Thymus (tissue), 11 donors: ENCODE data around the gene RGS7BP. TPM values are rescaled to one million over a fixed set of nuclear protein-coding genes. Genes with fewer than 3 reads are reported as not detected.

Experiments
- DNase-seq, 9 donors: peaks; one replicate each; pipeline ENCODE4 v3.0.0-alpha.2; 2013; ENCODE audit warnings: low spot score in 9 of 9, low read depth in 6 of 9, missing footprints in 1 of 9
- H3K27ac ChIP-seq, 2 donors: one replicate each; pipeline ENCODE4 v1.5.1; 2013; ENCODE audit warnings: control low read depth in 1 of 2, low read depth in 1 of 2, low read length in 1 of 2, mild to moderate bottlenecking in 1 of 2, moderate library complexity in 1 of 2
- H3K27me3 ChIP-seq, 2 donors: one replicate each; pipeline ENCODE4 v1.5.1; 2013; ENCODE audit warnings: low read length in 1 of 2; ENCODE audit not compliant: control insufficient read depth in 2 of 2, insufficient read depth in 1 of 2
- H3K36me3 ChIP-seq, 2 donors: one replicate each; pipeline ENCODE4 v1.5.1; 2013; ENCODE audit warnings: low read length in 1 of 2, mild to moderate bottlenecking in 1 of 2, moderate library complexity in 1 of 2; ENCODE audit not compliant: control insufficient read depth in 2 of 2, insufficient read depth in 2 of 2
- H3K4me1 ChIP-seq, 2 donors: one replicate each; pipeline ENCODE4 v1.5.1; 2013; ENCODE audit warnings: low read length in 2 of 2; ENCODE audit not compliant: control insufficient read depth in 2 of 2, insufficient read depth in 2 of 2
- H3K4me3 ChIP-seq, 2 donors: one replicate each; pipeline ENCODE4 v1.5.1; 2013; ENCODE audit warnings: low read length in 2 of 2, control low read depth in 1 of 2, mild to moderate bottlenecking in 1 of 2
- H3K9me3 ChIP-seq, 2 donors: one replicate each; pipeline ENCODE4 v1.5.1; 2013; ENCODE audit warnings: low read length in 1 of 2, mild to moderate bottlenecking in 1 of 2; ENCODE audit not compliant: control insufficient read depth in 2 of 2, insufficient read depth in 1 of 2
- WGBS: extraction: QIAGEN DNeasy Blood & Tissue Kit; methylation state at CpG from one replicate; pipeline ENCODE4 v1.1.7; 2013; 5-methylcytosine and 5-hydroxymethylcytosine counted together
- polyA plus RNA-seq: library from polyadenylated mRNA; stranded (reverse); fragments of 200-250 nt; gene quantifications from one replicate; pipeline ENCODE4 v1.2.3, GENCODE V29; 2013
- total RNA-seq: library from RNA; stranded (reverse); fragments of 120-200 nt; gene quantifications from one replicate; pipeline ENCODE4 v1.2.4, GENCODE V29; 2013
- donor health status: healthy.

RGS7BP gene
- total and polyA plus RNA-seq, 2 donors = 0.09 to 0.14 TPM

- Histone ChIP-seq H3K9me3 (no peaks in the 10 kb centered on the region), H3K36me3 (no peaks in the 10 kb centered on the region), H3K27me3 (no peaks in the 10 kb centered on the region), H3K4me1 (no peaks in the 10 kb centered on the region), H3K27ac (no peak overlapping the region), H3K4me3 (no peak overlapping the region)
- DNase-seq = no peak
- WGBS = 88% methylated on average over 4 of the region's 4 CpGs
Measured at GRCh38 chr5:64603676-64604075, 97.9 kb downstream of the RGS7BP start.

- no peaks in the 10 kb centered on the region for H3K4me1 ChIP-seq
- H3K4me3 ChIP-seq = no peak overlapping the region
- H3K36me3 ChIP-seq = no peaks in the 10 kb centered on the region
- H3K27ac ChIP-seq = no peak overlapping the region
- H3K9me3 ChIP-seq = no peaks in the 10 kb centered on the region
- no peaks in the 10 kb centered on the region for H3K27me3 ChIP-seq
- WGBS = 96% methylated on average over 1 of the region's 1 CpG
- no peak for DNase-seq
Measured at GRCh38 chr5:64606926-64607325, 101.1 kb downstream of the RGS7BP start.

GRCh38 chr5:64612344-64612961 lies 106.6 kb downstream of the RGS7BP start:
- Histone ChIP-seq H3K9me3 (no peaks in the 10 kb centered on the region), H3K36me3 (no peaks in the 10 kb centered on the region), H3K4me1 (no peaks in the 10 kb centered on the region), H3K27me3 (no peaks in the 10 kb centered on the region), H3K4me3 (no peak overlapping the region), H3K27ac (no peak overlapping the region)
- 22% methylated on average over 5 of the region's 5 CpGs for WGBS
- peak in 3 of 9 donors; percentile 8 to 37 (median 10) for DNase-seq

GRCh38 chr5:64615895-64616294 lies 110.1 kb downstream of the RGS7BP start:
- H3K9me3 ChIP-seq = no peaks in the 10 kb centered on the region
- no peak overlapping the region for H3K4me3 ChIP-seq
- 82% methylated on average over 3 of the region's 3 CpGs for WGBS
- no peaks in the 10 kb centered on the region for H3K4me1 ChIP-seq
- DNase-seq = no peak
- no peaks in the 10 kb centered on the region for H3K36me3 ChIP-seq
- no peaks in the 10 kb centered on the region for H3K27me3 ChIP-seq
- no peak overlapping the region for H3K27ac ChIP-seq

- no peaks in the 10 kb centered on the region for H3K9me3 ChIP-seq
- no peaks in the 10 kb centered on the region for H3K36me3 ChIP-seq
- no peak for DNase-seq
- WGBS = 97% methylated on average over 3 of the region's 3 CpGs
- no peak overlapping the region for H3K27ac ChIP-seq
- H3K27me3 ChIP-seq = no peaks in the 10 kb centered on the region
- no peak overlapping the region for H3K4me3 ChIP-seq
- no peaks in the 10 kb centered on the region for H3K4me1 ChIP-seq
Measured at GRCh38 chr5:64619609-64620008, 113.8 kb downstream of the RGS7BP start.

- H3K4me1 ChIP-seq = no peaks in the 10 kb centered on the region
- WGBS = 93% methylated on average over 2 of the region's 2 CpGs
- H3K9me3 ChIP-seq = no peaks in the 10 kb centered on the region
- H3K36me3 ChIP-seq = no peaks in the 10 kb centered on the region
- H3K4me3 ChIP-seq = no peak overlapping the region
- H3K27me3 ChIP-seq = no peaks in the 10 kb centered on the region
- no peak for DNase-seq
- no peak overlapping the region for H3K27ac ChIP-seq
Measured at GRCh38 chr5:64622991-64623390, 117.2 kb downstream of the RGS7BP start.

GRCh38 chr5:64625678-64626077 lies 119.9 kb downstream of the RGS7BP start:
- no peak for DNase-seq
- H3K27ac ChIP-seq = no peak overlapping the region
- WGBS = 94% methylated on average over 1 of the region's 1 CpG
- no peaks in the 10 kb centered on the region for H3K27me3 ChIP-seq
- no peaks in the 10 kb centered on the region for H3K36me3 ChIP-seq
- no peak overlapping the region for H3K4me3 ChIP-seq
- no peaks in the 10 kb centered on the region for H3K4me1 ChIP-seq
- no peaks in the 10 kb centered on the region for H3K9me3 ChIP-seq

GRCh38 chr5:64628901-64629300 lies 123.1 kb downstream of the RGS7BP start:
- no peak for DNase-seq
- no peaks in the 10 kb centered on the region for H3K36me3 ChIP-seq
- WGBS = 98% methylated on average over 2 of the region's 2 CpGs

GRCh38 chr5:64629841-64630240 lies 124.0 kb downstream of the RGS7BP start:
- WGBS = 96% methylated on average over 2 of the region's 2 CpGs
- Histone ChIP-seq H3K36me3 (no peaks in the 10 kb centered on the region), H3K27me3 (no peaks in the 10 kb centered on the region), H3K9me3 (no peaks in the 10 kb centered on the region), H3K4me3 (no peak overlapping the region), H3K4me1 (no peaks in the 10 kb centered on the region), H3K27ac (no peak overlapping the region)
- no peak for DNase-seq

More at GRCh38 chr5:64628901-64629300, 123.1 kb downstream of the RGS7BP start:
- Histone ChIP-seq H3K9me3 (no peaks in the 10 kb centered on the region), H3K27me3 (no peaks in the 10 kb centered on the region), H3K4me1 (no peaks in the 10 kb centered on the region), H3K4me3 (no peak overlapping the region), H3K27ac (no peak overlapping the region)
